Measurements from ENCODE around the gene PLA2G2D. TPM values are rescaled to one million over a fixed set of nuclear protein-coding genes. Genes with fewer than 3 reads are reported as not detected.

The PLA2G2D gene
- total and polyA plus RNA-seq, 2 of the 13 experiments (the other 11 are each of a cell fraction or from before 2014, with no cell fraction given) = not detected

DNA sequence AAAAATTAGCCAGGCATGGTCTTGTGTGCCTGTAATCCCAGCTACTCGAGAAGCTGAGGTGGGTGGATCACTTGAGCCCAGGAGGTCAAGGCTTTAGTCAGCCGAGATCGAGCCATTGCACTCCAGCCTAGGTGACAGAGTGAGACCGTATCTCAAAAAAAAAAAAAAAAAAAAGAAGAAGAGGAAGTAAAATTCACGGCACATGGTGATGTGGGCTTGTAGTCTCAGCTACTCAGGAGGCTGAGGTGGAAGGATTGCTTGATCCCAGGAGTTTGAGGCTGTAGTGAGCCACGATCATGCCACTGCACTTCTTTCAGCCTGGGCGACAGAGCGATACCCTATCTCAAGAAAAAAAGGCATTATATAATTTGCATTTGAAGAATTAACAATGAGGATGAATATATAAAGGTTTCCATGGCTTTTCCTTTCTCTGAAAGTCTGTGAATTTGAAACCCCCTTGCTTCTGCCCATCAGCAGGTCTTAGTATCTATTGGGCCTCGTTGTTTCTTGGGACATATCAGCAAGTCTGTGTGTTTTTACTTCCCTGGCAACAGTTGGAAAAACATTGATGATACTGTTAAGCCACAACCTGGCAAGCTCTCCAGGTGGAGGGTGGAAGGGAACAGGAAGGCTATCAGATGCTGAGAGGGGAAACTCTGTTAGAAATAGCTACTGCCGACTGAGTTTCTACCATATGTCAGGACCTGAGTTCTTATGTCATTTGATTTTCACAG lies 4.6 kb upstream of the PLA2G2D start:
- Histone ChIP-seq H3K9ac (ENCODE audit: insufficient read depth, low read depth, low read length) (no peak overlapping the region), H3K4me1 (ENCODE audit: insufficient read depth, low read length) (no peaks in the 10 kb centered on the region), H3K27ac (ENCODE audit: extremely low read length, insufficient read depth, low read length) (no peak overlapping the region), H3K79me2 (ENCODE audit: insufficient read depth, low read length) (no peaks in the 10 kb centered on the region), H3K4me2 (ENCODE audit: low read depth, low read length) (no peak overlapping the region), H3K9me3 (ENCODE audit: low read length) (no peaks in the 10 kb centered on the region), H4K20me1 (ENCODE audit: insufficient read depth, low read length) (no peaks in the 10 kb centered on the region), H3K36me3 (replicated peaks in 1 of 2; ENCODE audit: control insufficient read depth in 1 of 2, insufficient read depth in 2 of 2, low read length in 2 of 2) (no peaks in the 10 kb centered on the region), H2AFZ (ENCODE audit: low read length) (no peak overlapping the region), H3K4me3 (replicated peaks in 1 of 3; ENCODE audit: insufficient read depth in 1 of 3, low read depth in 2 of 3, low read length in 3 of 3) (no peak overlapping the region), H3K27me3 (ENCODE audit: control insufficient read depth in 1 of 2, insufficient read depth in 2 of 2, low read length in 2 of 2) (peaks cover 1 to 21% of the 10 kb centered on the region in 2 experiments; a peak in 2 of 5 replicates)
- in situ Hi-C loops (cut with HindIII; ENCODE audit: extremely low pct_ligation_motif_present, low pct_unique_long_range_greater_than_20kb) (no loop called here), intact Hi-C loops (cut with micrococcal nuclease; ENCODE audit: unreplicated experiment) (no loop called here)
- ChIA-PET POLR2A (no interaction called here), CTCF (ENCODE audit: low intra/inter-chr PET ratio, low total read pairs) (no interaction called here)
- no TSS peak for BruUV-seq (replicated peaks)
- ATAC-seq (no peak), DNase-seq (ENCODE audit: low spot score) (no peak), FAIRE-seq (no peak)
- WGBS (ENCODE audit: low lambda C conversion rate) = 37% methylated on average over 10 of the region's 10 CpGs
- TF ChIP-seq, protein P1, sequence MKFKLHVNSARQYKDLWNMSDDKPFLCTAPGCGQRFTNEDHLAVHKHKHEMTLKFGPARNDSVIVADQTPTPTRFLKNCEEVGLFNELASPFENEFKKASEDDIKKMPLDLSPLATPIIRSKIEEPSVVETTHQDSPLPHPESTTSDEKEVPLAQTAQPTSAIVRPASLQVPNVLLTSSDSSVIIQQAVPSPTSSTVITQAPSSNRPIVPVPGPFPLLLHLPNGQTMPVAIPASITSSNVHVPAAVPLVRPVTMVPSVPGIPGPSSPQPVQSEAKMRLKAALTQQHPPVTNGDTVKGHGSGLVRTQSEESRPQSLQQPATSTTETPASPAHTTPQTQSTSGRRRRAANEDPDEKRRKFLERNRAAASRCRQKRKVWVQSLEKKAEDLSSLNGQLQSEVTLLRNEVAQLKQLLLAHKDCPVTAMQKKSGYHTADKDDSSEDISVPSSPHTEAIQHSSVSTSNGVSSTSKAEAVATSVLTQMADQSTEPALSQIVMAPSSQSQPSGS (CRISPR knock-in tag; IDR thresholded peaks at IDR 0.05) = no peak
- no peak for TF ChIP-seq RAD21 (CRISPR knock-in tag; IDR thresholded peaks at IDR 0.05)
- TF ChIP-seq, protein P2, sequence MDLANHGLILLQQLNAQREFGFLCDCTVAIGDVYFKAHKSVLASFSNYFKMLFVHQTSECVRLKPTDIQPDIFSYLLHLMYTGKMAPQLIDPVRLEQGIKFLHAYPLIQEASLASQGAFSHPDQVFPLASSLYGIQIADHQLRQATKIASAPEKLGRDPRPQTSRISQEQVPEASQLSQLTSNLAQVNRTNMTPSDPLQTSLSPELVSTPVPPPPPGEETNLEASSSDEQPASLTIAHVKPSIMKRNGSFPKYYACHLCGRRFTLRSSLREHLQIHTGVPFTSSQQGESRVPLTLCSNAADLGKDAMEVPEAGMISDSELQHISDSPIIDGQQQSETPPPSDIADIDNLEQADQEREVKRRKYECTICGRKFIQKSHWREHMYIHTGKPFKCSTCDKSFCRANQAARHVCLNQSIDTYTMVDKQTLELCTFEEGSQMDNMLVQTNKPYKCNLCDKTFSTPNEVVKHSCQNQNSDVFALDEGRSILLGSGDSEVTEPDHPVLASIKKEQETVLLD (CRISPR knock-in tag; IDR thresholded peaks at IDR 0.05; ENCODE audit: low read depth) = no peak
- TF ChIP-seq TOE1 (CRISPR knock-in tag; IDR thresholded peaks at IDR 0.05) = no peak
- TF ChIP-seq ZNF530 (CRISPR knock-in tag; IDR thresholded peaks at IDR 0.05; ENCODE audit: low read depth) = no peak
- TF ChIP-seq, protein P3, sequence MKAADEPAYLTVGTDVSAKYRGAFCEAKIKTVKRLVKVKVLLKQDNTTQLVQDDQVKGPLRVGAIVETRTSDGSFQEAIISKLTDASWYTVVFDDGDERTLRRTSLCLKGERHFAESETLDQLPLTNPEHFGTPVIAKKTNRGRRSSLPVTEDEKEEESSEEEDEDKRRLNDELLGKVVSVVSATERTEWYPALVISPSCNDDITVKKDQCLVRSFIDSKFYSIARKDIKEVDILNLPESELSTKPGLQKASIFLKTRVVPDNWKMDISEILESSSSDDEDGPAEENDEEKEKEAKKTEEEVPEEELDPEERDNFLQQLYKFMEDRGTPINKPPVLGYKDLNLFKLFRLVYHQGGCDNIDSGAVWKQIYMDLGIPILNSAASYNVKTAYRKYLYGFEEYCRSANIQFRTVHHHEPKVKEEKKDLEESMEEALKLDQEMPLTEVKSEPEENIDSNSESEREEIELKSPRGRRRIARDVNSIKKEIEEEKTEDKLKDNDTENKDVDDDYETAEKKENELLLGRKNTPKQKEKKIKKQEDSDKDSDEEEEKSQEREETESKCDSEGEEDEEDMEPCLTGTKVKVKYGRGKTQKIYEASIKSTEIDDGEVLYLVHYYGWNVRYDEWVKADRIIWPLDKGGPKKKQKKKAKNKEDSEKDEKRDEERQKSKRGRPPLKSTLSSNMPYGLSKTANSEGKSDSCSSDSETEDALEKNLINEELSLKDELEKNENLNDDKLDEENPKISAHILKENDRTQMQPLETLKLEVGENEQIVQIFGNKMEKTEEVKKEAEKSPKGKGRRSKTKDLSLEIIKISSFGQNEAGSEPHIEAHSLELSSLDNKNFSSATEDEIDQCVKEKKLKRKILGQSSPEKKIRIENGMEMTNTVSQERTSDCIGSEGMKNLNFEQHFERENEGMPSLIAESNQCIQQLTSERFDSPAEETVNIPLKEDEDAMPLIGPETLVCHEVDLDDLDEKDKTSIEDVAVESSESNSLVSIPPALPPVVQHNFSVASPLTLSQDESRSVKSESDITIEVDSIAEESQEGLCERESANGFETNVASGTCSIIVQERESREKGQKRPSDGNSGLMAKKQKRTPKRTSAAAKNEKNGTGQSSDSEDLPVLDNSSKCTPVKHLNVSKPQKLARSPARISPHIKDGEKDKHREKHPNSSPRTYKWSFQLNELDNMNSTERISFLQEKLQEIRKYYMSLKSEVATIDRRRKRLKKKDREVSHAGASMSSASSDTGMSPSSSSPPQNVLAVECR (CRISPR knock-in tag; IDR thresholded peaks at IDR 0.05; ENCODE audit: borderline replicate concordance) = no peak
- no peak for TF ChIP-seq HNRNPK (IDR thresholded peaks at IDR 0.05; ENCODE audit: low read depth, low read length, poor library complexity, severe bottlenecking)
- TF ChIP-seq, protein P4, sequence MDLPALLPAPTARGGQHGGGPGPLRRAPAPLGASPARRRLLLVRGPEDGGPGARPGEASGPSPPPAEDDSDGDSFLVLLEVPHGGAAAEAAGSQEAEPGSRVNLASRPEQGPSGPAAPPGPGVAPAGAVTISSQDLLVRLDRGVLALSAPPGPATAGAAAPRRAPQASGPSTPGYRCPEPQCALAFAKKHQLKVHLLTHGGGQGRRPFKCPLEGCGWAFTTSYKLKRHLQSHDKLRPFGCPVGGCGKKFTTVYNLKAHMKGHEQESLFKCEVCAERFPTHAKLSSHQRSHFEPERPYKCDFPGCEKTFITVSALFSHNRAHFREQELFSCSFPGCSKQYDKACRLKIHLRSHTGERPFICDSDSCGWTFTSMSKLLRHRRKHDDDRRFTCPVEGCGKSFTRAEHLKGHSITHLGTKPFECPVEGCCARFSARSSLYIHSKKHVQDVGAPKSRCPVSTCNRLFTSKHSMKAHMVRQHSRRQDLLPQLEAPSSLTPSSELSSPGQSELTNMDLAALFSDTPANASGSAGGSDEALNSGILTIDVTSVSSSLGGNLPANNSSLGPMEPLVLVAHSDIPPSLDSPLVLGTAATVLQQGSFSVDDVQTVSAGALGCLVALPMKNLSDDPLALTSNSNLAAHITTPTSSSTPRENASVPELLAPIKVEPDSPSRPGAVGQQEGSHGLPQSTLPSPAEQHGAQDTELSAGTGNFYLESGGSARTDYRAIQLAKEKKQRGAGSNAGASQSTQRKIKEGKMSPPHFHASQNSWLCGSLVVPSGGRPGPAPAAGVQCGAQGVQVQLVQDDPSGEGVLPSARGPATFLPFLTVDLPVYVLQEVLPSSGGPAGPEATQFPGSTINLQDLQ (CRISPR knock-in tag; IDR thresholded peaks at IDR 0.05) = no peak
- TF ChIP-seq HMG20B (CRISPR knock-in tag; conservative IDR thresholded peaks at IDR 0.05) = no peak
- TF ChIP-seq, protein P5, sequence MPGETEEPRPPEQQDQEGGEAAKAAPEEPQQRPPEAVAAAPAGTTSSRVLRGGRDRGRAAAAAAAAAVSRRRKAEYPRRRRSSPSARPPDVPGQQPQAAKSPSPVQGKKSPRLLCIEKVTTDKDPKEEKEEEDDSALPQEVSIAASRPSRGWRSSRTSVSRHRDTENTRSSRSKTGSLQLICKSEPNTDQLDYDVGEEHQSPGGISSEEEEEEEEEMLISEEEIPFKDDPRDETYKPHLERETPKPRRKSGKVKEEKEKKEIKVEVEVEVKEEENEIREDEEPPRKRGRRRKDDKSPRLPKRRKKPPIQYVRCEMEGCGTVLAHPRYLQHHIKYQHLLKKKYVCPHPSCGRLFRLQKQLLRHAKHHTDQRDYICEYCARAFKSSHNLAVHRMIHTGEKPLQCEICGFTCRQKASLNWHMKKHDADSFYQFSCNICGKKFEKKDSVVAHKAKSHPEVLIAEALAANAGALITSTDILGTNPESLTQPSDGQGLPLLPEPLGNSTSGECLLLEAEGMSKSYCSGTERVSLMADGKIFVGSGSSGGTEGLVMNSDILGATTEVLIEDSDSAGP (CRISPR knock-in tag; IDR thresholded peaks at IDR 0.05; ENCODE audit: borderline replicate concordance) = no peak
- no peak for TF ChIP-seq GATAD2A (CRISPR knock-in tag; IDR thresholded peaks at IDR 0.05)
- TF ChIP-seq ZNF484 (CRISPR knock-in tag; IDR thresholded peaks at IDR 0.05; ENCODE audit: borderline replicate concordance, low read depth) = no peak
